GM10266 (cell line): Measurements from ENCODE around the gene TRDN.

Experiments
- DNase-seq: peaks from one replicate; pipeline ENCODE4 v3.0.0; 2012; ENCODE audit errors: extremely low spot score
- TF ChIP-seq, protein P1 (sequence below): IDR thresholded peaks from 2 replicates; pipeline ENCODE4 v1.5.1; 2012; ENCODE audit warnings: mild to moderate bottlenecking, low read depth; ENCODE audit not compliant: control insufficient read depth, insufficient read depth; ENCODE audit errors: missing control alignments

Gene TRDN

DNA sequence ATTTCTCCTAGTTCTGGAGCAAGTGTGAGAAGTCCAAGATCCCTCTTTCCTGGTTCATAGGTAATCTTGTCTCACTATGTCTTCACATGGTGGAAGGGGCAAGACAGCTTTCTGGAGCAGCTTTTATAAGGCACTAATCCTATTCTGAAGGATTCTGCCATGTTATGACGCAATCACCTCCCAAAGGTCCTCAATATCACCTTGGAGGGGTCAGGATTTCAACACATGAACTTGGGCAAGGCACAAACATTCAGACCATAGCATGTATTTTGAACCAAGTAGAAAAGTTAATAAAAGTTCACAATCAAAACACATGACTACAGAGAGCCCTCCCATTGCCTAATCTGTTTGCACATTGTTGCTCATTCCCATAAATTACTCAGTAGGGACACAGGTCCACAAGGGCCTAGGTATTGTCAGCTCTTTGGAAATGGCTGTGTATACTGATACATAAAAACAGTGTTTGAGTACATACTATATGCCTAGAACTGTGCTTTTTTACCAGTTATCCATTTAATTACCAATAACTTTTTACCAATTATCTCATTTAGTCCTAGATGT lies 11.3 kb upstream of the TRDN start:
- TF ChIP-seq, protein P1, sequence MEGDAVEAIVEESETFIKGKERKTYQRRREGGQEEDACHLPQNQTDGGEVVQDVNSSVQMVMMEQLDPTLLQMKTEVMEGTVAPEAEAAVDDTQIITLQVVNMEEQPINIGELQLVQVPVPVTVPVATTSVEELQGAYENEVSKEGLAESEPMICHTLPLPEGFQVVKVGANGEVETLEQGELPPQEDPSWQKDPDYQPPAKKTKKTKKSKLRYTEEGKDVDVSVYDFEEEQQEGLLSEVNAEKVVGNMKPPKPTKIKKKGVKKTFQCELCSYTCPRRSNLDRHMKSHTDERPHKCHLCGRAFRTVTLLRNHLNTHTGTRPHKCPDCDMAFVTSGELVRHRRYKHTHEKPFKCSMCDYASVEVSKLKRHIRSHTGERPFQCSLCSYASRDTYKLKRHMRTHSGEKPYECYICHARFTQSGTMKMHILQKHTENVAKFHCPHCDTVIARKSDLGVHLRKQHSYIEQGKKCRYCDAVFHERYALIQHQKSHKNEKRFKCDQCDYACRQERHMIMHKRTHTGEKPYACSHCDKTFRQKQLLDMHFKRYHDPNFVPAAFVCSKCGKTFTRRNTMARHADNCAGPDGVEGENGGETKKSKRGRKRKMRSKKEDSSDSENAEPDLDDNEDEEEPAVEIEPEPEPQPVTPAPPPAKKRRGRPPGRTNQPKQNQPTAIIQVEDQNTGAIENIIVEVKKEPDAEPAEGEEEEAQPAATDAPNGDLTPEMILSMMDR = no peak
- DNase-seq = no peak

DNA sequence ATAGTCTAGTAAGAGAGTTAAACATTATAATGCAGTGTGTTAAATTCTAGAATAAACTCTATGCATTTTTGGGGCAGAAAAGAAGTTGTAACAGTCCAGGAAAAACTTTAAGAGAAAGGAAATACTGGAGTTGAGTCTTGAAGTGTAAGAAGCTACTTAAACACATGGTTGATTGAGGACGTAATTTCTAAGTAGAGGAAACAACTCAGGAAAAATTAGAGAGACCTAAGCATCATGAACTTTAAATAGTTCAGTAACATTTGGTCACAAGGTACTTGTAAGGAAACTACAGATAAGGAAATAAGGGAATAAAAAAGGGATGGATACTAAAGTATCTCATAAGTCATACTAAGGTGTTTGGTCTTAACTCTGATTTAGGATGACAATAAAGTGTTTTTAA lies 4.7 kb upstream of the TRDN start:
- no peak for DNase-seq
- TF ChIP-seq, protein P1 = no peak

DNA sequence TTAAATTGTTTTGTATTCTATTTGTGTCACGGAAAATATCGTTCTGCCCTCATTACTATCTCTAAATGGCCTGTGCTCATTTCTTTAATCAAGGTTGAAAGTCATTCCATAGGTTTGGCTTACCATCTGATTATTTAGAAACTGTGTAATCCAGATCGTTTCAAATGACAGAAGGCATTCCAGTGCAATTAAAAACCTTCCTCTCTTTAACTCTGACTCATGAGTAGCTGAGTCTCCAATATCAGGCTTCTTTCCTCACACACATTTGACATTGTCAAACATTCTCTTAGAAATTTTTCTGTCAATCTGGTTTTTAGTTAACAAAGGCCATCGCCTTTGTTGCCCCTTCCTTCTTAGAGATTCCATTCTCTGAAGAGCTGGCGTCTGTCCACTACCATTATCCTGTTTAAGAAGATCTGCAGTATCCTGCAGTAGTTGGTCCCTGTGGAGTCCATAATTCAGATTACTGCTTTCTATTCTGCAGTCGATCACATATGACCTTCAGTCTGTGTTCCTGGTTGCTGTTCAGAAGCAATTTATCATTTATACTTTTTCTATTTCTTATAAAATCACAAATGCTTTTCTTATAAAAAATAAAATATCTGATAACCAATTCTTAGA lies 3.9 kb upstream of the TRDN start:
- TF ChIP-seq, protein P1 = no peak
- DNase-seq = no peak

DNA sequence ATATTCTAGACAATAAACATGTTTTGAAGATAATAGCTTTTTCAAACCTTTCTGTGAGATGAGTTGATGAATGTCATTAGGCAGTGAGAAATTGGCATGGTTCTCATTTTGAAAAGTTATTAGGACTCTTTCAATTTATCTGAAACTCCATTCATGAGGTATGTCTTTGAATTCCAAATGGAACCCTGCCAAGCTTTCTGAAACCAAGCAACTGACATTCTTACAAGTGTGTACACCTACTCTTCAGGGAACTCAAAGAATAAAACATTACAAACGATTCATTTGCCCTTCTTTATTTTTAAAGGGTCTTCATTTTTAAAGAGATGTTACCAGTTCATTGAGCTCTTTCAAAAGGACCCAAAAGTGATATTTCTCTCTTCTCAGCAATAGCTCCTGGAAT lies 2.1 kb upstream of the TRDN start:
- TF ChIP-seq, protein P1 = no peak
- no peak for DNase-seq

DNA sequence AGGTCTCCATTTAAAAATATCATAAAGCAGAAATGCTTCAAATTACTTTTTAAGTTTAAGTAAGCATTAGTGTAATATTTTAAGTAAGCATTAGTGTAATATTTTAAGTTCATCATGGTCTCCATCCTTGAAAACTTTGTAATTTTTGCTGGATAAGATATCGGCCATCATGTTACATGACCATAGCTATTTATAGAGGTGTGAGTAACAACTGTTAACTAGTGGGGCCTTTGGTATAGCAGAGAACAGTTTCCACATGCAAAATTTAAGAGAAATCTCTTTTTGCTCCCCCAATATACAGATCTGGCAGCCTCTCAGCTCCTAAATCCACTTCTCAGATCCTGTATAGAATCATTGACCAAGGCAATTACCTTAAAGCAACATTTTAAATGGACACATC lies 468 bp downstream of the TRDN start:
- TF ChIP-seq, protein P1 = no peak
- no peak for DNase-seq

DNA sequence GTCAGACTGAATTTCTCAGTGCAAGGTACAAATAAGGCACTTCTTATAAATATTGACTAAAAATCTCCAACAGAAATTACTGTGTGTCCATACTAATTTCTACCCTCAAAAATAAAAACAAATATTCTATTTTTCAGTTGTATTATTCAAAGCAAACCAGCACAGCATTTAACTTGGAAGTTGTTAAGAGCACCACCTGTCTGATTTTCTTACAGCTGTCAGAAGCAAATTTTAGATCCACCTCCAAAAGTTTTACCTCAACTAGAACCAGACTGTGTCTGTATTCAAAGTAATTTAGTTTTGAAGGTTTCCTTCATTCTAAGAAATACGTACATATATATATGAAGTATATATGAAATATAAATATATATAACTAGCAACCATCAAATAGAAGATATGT lies 1.2 kb downstream of the TRDN start:
- DNase-seq = no peak
- TF ChIP-seq, protein P1 = no peak

DNA sequence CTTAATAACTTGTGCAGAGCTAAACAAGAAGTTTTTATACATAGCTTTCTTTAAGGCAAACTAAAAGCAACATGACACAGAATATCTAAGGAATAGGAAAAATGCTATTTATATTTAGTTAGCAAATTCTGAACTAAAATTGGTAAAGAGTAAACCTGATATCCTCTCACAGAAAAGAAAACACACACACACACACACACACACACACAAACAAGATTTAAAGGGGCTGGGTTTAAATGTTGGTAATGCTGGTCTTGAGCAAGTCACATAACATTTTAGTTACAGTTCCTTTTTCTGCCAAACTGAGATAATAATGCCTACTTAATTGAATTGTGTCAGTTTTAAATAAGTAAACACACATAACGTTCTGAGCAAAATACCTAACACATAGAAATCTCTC lies 1.6 kb downstream of the TRDN start:
- DNase-seq = no peak
- TF ChIP-seq, protein P1 = no peak
